ENCODE data around the gene ADH1C.
"Not testable (repeated sequence)": the region's sequence is repeated elsewhere in the genome, so short reads cannot be mapped to it uniquely, and the experiment has no call there.

Gene ADH1C

GRCh38 chr4:99366491-99366890 lies 13.9 kb upstream of the ADH1C start:
- no peak for TF ChIP-seq CTCF (IDR thresholded peaks at IDR 0.05; ENCODE audit: low read depth, low read length)
- no peak overlapping the region for H3K4me3 ChIP-seq (ENCODE audit: low read depth, low read length)

- H3K4me3 ChIP-seq (ENCODE audit: low read depth, low read length) = no peak overlapping the region
- TF ChIP-seq CTCF (IDR thresholded peaks at IDR 0.05; ENCODE audit: low read depth, low read length) = no peak
Measured at GRCh38 chr4:99362768-99363167, 10.2 kb upstream of the ADH1C start.

- H3K4me3 ChIP-seq (ENCODE audit: low read depth, low read length) = no peak overlapping the region
- no peak for TF ChIP-seq CTCF (IDR thresholded peaks at IDR 0.05; ENCODE audit: low read depth, low read length)
Measured at GRCh38 chr4:99361899-99362275, 9.3 kb upstream of the ADH1C start.

- no peak overlapping the region for H3K4me3 ChIP-seq (ENCODE audit: low read depth, low read length)
Measured at GRCh38 chr4:99361268-99361898, 8.8 kb upstream of the ADH1C start.

GRCh38 chr4:99359480-99360204 lies 7.1 kb upstream of the ADH1C start:
- no peak overlapping the region for H3K4me3 ChIP-seq (ENCODE audit: low read depth, low read length)
- TF ChIP-seq CTCF (IDR thresholded peaks at IDR 0.05; ENCODE audit: low read depth, low read length) = no peak

More at GRCh38 chr4:99361268-99361898, 8.8 kb upstream of the ADH1C start:
- no peak for TF ChIP-seq CTCF (IDR thresholded peaks at IDR 0.05; ENCODE audit: low read depth, low read length)

GRCh38 chr4:99357948-99358347 lies 5.4 kb upstream of the ADH1C start:
- no peak for TF ChIP-seq CTCF (IDR thresholded peaks at IDR 0.05; ENCODE audit: low read depth, low read length)
- H3K4me3 ChIP-seq (ENCODE audit: low read depth, low read length) = no peak overlapping the region

GRCh38 chr4:99356992-99357391 lies 4.4 kb upstream of the ADH1C start:
- TF ChIP-seq CTCF (IDR thresholded peaks at IDR 0.05; ENCODE audit: low read depth, low read length) = no peak
- no peak overlapping the region for H3K4me3 ChIP-seq (ENCODE audit: low read depth, low read length)

- H3K4me3 ChIP-seq (ENCODE audit: low read depth, low read length) = not testable (repeated sequence)
Measured at GRCh38 chr4:99356149-99356548, 3.6 kb upstream of the ADH1C start.
